ENCODE results near the gene GNAT1.

GNAT1 gene

DNA sequence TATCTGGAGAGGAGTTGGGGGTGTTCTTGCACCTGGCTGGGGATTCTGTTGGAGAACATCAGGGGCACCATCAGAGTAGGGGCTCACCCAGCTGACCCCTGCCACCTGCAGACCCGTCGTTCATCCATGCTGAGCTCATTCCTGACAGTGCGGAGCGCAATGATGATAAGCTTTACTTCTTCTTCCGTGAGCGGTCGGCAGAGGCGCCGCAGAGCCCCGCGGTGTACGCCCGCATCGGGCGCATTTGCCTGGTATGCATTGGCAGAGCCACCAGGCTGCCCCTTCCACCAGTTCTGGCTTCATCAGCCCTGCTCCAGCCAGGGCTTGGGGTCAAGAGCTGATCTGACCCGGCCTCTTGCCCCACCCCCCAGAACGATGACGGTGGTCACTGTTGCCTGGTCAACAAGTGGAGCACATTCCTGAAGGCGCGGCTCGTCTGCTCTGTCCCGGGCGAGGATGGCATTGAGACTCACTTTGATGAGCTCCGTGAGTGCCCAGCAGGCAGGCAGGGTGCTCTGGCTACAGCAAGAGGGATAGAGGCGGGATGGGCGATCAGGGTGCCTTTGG, 8.8 kb upstream of the GNAT1 start:
- no peak for DNase-seq

DNA sequence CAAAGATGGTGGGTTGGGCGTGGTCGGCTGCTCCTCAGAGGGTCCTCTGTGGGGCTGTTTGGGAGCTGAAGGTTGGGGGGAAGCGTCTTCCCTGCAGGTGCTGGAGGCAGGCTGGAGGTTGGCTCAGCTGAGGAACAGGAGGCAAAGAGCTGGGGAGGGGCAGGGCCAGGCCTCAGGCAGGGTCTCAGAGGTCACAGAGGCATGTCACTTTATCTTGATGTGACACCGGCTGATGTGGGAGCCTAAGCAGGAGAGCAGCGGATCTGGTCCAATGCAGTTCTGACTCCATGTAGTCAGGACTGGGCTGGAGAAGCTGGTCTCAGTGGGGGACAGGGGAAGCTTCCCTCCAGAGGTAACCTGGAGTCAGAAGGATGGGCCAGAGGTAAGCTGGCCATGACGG, 7.7 kb upstream of the GNAT1 start:
- DNase-seq: no peak

DNA sequence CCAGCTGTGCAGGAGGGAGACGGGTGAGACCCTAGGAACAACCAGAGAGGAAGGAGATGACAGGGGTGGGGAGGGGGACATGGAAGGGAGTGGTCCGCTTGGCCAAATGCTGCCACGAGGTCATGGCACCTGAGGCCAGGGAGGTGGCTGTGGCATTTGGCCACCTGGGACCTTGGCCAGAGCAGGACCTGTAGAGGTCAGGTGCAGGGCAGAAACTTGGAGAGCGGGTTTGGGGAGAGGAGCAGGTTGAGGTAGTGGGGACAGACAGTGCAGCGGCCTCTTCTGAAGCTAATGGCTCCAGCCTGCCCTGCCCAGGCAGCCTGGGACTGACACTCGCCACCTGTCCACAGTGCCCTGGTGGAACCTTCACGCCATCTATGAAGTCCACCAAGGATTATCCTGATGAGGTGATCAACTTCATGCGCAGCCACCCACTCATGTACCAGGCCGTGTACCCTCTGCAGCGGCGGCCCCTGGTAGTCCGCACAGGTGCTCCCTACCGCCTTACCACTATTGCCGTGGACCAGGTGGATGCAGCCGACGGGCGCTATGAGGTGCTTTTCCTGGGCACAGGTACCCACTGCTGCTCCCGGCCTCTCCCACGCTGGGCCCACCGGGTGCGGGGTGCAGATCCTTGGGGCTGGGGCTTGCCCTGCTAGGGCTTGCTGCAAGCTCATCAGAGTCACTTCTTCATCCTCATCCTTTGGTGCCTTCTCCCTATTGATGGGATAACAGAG, 7.0 kb upstream of the GNAT1 start:
- DNase-seq: no peak

DNA sequence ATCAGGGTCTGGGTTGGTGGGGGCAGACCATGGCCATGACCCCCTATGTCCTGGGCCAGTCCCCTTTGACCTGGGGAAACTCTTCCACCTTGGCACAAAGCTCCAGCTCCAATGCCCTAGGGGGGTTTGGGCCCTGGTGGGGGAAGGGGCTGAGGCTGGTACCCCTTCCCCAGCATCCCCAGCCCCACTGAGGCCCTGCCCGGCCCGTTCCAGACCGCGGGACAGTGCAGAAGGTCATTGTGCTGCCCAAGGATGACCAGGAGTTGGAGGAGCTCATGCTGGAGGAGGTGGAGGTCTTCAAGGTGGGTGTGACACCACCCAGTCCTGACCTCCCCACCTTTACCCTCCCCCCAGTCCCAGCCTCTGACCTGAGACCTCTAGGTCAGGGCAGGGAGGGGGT, 6.2 kb upstream of the GNAT1 start:
- DNase-seq: no peak

DNA sequence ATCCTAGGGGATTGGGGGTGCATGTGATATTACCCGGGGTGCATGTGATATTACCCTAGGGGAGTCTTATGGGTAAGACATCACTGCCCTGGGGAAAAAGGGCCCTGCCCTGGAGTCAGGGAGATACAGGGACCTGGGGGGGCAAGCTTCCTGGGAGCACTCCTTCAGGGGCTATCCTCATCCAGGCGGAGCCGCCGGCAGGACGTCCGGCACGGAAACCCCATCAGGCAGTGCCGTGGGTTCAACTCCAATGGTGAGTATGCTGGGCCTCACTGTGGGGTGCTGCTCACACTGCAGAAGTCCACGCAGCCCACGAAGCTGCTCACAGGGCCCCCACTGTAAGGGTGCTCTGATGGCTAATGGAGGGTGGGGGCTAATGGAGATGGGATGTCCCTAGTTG, 5.3 kb upstream of the GNAT1 start:
- DNase-seq: no peak

DNA sequence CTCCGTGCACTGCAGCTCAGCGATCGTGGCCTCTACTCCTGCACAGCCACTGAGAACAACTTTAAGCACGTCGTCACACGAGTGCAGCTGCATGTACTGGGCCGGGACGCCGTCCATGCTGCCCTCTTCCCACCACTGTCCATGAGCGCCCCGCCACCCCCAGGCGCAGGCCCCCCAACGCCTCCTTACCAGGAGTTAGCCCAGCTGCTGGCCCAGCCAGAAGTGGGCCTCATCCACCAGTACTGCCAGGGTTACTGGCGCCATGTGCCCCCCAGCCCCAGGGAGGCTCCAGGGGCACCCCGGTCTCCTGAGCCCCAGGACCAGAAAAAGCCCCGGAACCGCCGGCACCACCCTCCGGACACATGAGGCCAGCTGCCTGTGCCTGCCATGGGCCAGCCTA, 3.7 kb upstream of the GNAT1 start:
- no peak for DNase-seq

DNA sequence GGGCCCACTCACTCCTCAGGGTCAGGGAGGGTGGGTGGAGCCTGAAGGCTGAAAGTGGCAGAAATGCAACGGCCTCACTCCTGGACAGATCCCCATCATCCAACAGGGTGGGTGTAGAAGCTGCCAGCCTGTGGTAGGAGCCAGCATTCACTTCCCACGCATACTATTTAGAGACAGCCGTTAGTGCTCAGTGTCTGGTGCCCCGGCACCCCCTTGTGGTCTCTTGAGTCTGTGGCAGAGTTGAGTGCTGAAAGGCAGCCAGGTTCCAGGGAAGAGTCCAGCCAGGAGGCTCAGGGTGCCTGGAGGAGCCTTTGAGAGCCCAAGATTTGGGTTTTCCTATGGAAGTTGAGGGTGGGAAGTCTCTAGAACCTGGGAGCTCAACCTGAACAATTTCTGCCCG, 2.1 kb upstream of the GNAT1 start:
- peak; percentile 13 for DNase-seq

DNA sequence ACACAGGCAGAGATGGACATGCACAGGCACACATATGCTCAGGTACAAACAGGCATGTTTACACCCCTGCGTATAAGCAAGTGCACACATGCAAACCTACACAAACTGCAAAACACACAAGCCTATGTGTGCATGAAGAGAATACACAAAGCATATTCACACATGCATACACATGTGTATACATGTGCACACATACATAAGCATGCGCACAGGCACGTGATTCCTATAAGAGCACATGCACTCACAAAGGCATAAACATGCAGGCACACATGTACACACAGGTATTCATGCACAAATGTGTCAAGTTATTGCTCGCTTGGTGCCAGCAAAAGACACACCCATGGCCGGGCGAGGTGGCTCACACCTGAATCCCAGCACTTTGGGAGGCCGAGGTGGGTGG, 1.4 kb upstream of the GNAT1 start:
- no peak for DNase-seq

DNA sequence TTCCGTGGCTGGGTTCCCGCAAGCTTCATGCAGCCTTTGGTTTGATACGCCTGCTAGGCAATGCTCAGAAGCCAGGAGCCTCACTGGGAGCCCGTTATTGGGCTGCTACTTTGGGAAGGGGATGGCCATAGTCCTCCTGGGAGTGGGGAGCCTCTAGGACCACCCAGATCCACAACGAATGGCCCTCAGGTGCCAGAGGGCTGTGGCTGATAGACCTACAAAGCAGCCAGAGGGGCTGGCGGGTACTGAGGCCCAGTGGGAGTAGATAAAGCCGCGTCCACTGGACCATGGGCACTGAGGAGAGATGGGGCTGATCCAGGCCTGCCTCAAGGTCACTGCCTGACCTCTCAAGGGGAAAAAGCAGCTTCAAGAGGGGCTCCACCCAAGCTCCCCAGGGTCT, 714 bp downstream of the GNAT1 start:
- DNase-seq: no peak

DNA sequence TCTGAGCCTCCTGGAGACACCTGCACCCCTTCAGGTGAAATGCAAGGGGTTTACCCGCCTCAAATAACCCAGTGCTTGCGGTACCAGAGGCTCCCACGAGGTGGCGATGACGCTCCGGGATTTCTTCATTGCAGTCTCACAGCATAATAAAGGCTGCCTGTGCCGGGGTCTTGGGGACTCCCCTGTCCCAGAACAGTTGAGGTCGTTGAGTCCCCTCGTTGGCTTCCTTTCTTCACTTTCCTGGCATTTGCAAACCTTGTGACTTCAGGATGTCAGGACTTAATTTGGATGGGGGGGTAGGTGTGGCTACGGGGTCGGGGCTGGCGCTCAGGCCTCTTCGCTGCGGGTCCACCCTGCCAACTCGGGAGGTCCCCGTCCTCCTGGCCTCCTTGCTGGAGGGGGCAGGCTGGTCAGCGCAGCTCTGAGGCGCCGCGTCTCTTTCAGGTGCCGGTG, 1.3 kb downstream of the GNAT1 start:
- peak; percentile 76 for DNase-seq

DNA sequence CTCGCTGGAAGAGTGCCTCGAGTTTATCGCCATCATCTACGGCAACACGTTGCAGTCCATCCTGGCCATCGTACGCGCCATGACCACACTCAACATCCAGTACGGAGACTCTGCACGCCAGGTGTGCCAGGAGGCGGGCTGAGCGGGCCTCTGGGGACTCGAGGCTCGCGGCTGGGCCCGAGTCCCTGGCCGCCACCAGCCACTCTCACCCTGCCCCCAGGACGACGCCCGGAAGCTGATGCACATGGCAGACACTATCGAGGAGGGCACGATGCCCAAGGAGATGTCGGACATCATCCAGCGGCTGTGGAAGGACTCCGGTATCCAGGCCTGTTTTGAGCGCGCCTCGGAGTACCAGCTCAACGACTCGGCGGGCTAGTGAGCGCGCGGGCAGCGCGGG, 1.9 kb downstream of the GNAT1 start:
- DNase-seq: no peak

DNA sequence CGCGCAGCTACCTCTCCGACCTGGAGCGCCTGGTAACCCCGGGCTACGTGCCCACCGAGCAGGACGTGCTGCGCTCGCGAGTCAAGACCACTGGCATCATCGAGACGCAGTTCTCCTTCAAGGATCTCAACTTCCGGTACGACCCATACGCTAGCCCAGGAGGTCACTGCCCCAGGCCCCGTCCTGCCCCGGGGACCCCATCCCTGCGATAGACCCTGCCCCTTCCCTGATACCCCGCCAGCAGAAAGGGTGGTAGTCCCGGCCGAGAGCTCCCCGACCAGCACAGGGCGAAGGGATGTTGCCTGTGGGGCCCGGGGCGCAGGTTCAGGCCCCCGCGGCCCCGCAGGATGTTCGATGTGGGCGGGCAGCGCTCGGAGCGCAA, 2.3 kb downstream of the GNAT1 start:
- no peak for DNase-seq

DNA sequence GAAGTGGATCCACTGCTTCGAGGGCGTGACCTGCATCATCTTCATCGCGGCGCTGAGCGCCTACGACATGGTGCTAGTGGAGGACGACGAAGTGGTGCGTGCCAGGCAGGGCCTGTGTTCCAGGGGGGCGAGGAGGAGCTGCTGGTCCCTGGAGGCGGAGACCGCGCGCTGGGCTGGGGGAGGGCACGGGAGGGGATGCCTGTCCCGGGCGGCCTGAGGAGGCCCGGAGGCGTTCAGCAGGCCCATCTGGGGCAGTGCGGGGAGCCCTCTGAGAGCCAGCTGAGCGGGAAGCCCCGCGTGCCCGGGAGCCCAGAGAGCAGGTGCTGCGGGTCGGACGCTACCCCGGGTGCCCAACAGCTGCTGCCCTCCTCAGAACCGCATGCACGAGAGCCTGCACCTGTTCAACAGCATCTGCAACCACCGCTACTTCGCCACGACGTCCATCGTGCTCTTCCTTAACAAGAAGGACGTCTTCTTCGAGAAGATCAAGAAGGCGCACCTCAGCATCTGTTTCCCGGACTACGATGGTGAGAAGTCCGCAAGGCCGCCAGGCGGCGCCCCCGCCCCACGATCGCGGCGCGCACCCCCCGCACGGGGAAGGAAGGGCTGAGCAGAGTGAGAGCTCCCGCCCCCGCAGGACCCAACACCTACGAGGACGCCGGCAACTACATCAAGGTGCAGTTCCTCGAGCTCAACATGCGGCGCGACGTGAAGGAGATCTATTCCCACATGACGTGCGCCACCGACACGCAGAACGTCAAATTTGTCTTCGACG, 2.9 kb downstream of the GNAT1 start:
- peak; percentile 85 for DNase-seq

DNA sequence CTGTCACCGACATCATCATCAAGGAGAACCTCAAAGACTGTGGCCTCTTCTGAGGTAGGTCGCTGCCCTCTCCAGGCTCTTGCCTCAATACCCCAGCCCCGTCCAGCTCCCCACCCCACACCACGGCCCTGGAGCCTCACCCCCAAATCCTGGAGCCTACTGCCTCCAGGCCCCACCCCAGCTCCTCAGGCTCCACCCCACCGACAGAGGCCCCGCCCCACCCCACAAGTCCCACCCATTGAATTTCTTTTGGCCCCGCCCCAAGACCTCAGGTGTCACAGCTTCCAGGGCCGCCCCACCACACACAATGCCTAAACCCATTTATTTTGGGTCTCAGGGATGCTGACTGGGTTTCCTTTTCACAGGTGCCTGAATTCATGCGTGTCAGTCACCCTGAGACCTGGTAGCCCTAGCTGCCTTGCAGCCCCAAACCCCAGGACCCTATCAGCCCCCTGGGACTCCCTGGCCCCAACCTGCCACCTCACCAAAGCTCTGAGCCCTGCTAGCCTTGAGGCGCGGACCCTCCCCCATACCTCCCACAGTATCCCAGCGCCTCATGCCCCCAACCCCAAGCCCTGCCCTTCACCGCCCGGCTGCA, 3.6 kb downstream of the GNAT1 start:
- no peak for DNase-seq

DNA sequence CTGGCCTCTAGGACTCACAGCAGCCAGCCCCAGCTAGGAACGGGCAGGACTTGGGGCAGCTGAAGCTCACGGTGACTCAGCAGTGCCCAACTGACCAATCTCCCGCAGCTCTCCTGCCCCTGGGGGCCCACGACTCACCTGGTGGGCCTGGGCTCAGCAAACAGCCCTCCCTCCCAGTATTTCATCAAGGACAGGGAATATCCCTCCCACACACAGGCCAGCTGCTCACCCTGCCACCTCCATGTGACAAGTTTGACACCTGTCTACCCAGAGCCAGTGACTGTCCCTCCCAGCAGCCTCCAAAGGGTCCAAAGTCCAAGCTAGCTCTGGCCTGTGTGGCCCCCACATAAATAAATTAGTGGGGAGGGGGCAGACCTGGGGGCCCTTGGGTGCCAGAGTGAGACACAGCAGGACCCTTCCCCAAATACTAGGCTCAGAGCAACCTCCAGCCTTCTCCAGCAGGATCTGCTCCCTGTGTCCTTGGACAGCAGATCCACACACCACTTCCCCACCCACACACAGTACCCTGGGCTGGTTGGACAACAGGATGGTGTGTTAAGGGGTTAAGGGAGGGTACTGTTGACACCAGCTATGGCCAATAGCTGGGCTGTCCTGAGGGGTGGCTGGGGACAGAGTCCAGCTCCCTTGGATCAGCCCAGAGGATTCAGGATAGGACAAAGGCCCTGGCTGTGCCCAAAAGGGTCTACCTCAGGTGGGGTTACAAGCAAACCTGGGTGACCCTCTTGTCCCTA, 4.3 kb downstream of the GNAT1 start:
- DNase-seq: no peak

DNA sequence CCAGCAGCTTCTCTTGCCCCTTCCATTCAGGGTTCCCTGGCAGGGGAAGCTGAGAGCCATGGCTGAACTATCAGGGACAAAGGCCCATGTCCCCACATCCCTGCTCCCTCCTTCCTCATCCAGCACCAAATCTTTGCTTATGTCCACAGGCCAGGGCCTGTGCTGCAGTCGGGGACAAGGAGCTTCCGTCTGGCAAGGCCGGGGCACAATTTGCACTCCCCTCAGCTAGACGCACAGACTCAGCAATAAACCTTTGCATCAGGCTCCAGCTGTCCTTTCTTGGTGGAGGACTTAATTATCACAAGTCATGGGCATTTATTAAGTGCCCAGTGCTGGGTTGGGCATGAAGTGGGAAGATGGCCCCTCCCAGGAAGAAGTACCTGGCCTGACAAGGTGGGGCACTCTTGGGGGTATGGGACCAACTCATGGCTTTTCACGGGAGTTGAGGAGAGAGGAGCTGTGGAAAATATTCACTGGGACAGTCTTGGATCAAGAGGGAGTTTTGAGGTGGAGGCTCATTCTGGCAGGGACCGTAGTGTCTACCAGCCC, 4.9 kb downstream of the GNAT1 start:
- DNase-seq: no peak

DNA sequence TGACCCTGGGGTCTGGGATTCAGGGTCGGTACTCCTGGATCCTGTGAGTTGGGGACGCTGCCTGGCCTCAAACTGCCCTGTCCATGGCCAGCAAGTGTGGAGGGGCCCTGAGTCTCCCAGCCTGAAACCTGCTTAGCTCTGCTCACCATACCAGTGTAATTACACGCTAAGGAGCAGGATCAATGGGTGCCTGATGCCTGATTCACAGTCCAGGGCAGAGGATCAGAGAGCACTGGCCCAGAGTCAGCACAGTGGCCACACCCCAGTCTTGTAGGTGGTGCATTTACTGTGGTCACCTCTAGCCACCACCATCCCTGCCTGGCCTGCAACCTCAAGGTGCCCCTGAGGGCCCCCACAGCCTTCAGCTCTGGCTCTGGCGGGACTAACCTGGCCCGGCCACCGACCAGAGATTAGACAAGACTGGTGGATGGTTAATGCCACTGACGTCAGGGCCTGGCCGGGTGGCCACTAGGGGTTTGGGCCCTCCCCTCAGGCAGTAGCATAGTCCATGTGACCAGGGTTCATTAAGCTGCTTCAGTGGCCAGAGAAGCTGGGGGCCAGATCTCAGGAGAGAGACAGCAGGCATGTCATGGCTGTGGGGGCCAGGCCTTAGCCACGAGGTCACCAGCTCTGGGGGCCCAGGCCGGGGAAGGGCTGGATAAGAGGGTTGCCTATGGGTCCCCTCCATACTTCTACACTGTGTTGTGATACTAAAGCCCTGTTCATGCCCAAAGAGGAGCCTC, 10.3 kb downstream of the GNAT1 start:
- DNase-seq: no peak

DNA sequence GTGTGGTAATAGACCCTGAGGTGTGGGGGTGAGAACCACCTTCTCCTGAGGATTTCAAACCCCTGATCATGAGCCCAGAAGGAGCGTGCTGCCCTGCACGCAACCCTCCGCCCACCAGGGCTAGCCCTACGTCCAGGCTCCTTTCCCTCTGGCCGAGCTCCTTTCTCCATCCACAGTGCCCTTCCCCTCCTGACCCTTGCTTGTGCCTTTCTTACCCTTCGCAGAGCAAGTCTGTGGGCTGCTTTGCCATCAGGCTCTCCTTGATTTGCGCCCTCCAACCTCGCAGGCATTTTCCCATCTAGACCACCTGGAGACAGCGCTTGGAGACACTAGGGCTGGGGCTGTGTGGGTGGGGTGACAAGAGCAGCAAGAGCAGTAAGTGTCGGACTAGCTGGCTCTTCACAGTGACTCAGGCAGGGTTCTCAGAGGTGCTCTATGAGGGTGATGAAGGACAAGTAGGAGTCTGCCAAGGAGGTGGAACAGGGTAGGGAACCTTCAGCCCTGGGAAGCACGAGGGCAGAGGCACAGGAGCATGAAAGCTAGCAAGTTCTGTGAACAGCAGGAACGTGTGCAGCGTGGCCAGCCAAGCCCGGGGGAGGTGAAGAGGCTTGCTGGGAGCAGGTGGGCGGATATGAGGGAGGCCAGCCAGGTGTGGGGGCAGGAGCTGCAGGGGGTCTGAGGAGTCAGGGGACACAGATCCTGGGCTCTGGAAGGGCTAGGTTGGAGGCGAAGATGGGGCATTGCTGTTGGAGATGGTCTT, 11.1 kb downstream of the GNAT1 start:
- DNase-seq: no peak

DNA sequence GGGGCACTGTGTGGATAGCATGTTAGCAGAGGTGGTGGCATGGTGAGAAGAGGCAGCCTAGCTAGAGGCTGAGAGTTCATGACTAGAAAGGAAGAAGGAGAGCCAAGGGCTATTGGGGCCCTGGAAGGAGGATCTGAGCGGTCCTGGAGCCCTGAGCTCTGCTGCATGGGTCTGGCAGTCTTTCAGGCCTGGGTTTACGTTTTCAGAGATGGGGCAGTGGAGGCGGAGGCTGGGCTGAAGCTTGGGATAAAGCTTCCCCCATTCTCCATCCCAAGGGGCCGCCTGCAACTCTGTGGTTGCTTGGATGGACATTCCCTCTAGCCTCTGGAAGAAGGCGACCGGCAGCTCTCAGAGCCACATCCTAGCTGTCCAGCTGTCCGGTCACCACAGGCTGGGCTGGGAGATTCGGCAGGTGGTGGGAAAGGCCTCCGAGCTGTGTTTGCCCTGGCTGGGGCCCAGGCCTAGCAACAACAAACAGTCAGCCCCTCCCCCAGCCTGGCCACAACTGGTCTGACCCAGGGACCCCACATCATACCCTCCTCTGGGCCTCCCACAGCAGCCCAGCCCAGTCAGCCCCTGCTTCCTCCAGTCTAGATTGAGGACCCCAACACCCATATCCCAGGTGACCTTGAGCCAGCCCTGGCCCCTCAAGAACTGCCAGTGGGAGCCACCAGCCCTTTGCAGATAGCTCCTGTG, 11.9 kb downstream of the GNAT1 start:
- DNase-seq: no peak

Data from CD4-positive, alpha-beta T cell treated with Interferon gamma for 1 hour (primary cell).